ENCODE data around the gene SLC37A1.

Gene SLC37A1

GRCh38 chr21:42548687-42549406 lies 35.2 kb downstream of the SLC37A1 start:
- H3K4me3 Mint-ChIP-seq, result no peak overlapping the region
- H3K4me1 Mint-ChIP-seq, result peaks cover 21% of the 10 kb centered on the region
- TF ChIP-seq, protein P1, sequence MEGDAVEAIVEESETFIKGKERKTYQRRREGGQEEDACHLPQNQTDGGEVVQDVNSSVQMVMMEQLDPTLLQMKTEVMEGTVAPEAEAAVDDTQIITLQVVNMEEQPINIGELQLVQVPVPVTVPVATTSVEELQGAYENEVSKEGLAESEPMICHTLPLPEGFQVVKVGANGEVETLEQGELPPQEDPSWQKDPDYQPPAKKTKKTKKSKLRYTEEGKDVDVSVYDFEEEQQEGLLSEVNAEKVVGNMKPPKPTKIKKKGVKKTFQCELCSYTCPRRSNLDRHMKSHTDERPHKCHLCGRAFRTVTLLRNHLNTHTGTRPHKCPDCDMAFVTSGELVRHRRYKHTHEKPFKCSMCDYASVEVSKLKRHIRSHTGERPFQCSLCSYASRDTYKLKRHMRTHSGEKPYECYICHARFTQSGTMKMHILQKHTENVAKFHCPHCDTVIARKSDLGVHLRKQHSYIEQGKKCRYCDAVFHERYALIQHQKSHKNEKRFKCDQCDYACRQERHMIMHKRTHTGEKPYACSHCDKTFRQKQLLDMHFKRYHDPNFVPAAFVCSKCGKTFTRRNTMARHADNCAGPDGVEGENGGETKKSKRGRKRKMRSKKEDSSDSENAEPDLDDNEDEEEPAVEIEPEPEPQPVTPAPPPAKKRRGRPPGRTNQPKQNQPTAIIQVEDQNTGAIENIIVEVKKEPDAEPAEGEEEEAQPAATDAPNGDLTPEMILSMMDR (IDR thresholded peaks at IDR 0.05), result no peak
- H3K27me3 Mint-ChIP-seq (ENCODE audit: low read depth, poor library complexity), result peaks cover 17% of the 10 kb centered on the region
- H3K27ac Mint-ChIP-seq, result no peak overlapping the region
- peaks cover 16% of the 10 kb centered on the region for H3K36me3 Mint-ChIP-seq (ENCODE audit: low read depth)
- peaks cover 14% of the 10 kb centered on the region for H3K9me3 Mint-ChIP-seq
- no peak for DNase-seq

GRCh38 chr21:42550817-42551216 lies 37.2 kb downstream of the SLC37A1 start:
- Mint-ChIP-seq H3K27me3 (ENCODE audit: low read depth, poor library complexity) (peaks cover 17% of the 10 kb centered on the region), H3K27ac (no peak overlapping the region), H3K4me1 (peaks cover 21% of the 10 kb centered on the region), H3K36me3 (ENCODE audit: low read depth) (peaks cover 16% of the 10 kb centered on the region), H3K4me3 (no peak overlapping the region), H3K9me3 (peaks cover 14% of the 10 kb centered on the region)
- TF ChIP-seq, protein P1 (IDR thresholded peaks at IDR 0.05), result no peak
- no peak for DNase-seq

DNA sequence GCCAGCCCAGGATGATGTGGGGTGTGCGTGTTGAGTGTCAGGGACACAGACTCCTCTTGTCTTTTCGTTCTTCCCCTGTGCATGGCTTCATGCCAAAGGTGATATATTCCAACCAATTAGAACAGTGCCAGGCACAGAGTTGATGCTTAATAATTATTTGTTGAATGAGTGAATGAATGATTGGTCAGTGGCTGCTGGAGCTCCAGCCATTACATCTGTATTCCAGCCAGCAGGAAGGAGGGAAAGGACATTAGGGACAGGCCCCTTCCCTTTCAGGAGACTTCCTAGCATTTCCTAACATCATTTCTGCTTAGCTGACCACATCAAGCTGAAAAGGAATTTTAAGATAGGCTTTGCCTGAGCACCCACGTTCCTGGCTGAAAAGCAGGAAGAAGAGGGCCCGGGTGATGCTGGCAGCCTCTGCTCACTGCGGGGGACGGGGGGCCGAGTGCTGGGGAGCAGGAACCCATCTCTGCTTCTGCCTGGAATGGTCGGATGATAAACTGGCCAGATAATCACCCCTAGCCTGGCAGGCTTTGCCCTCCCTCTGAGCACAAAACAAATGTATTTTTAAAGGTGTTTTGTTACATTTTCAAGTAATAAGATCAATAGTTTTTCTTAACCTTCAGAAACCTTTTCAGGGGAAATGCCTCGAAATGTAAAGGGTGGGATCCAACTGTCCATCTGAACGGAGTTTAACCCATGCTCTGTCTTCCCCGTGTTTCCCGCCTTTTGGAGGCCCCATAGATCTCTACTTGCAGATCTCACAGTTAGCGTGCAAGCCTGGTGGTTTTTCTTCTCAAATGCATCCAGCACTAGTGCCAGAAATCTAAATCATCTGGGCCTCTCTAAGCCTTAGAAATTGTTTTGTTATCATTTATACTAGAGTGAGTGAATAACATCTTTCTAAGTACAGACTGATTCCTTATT lies 39.0 kb downstream of the SLC37A1 start:
- Mint-ChIP-seq H3K9me3 (peaks cover 14% of the 10 kb centered on the region), H3K4me3 (no peak overlapping the region)

GRCh38 chr21:42553435-42553834 lies 39.8 kb downstream of the SLC37A1 start:
- Mint-ChIP-seq H3K4me3 (no peak overlapping the region), H3K4me1 (peaks cover 38% of the 10 kb centered on the region), H3K27me3 (ENCODE audit: low read depth, poor library complexity) (peaks cover 15% of the 10 kb centered on the region), H3K36me3 (ENCODE audit: low read depth) (peaks cover 12% of the 10 kb centered on the region), H3K27ac (no peak overlapping the region), H3K9me3 (peaks cover 14% of the 10 kb centered on the region)
- TF ChIP-seq, protein P1 (IDR thresholded peaks at IDR 0.05), result no peak
- DNase-seq, result no peak

More for the DNA sequence above, 39.0 kb downstream of the SLC37A1 start:
- H3K36me3 Mint-ChIP-seq (ENCODE audit: low read depth), result peaks cover 16% of the 10 kb centered on the region
- DNase-seq, result no peak
- H3K27me3 Mint-ChIP-seq (ENCODE audit: low read depth, poor library complexity), result peaks cover 17% of the 10 kb centered on the region
- TF ChIP-seq, protein P1 (IDR thresholded peaks at IDR 0.05), result no peak
- no peak overlapping the region for H3K27ac Mint-ChIP-seq
- H3K4me1 Mint-ChIP-seq, result peaks cover 38% of the 10 kb centered on the region

- Mint-ChIP-seq H3K36me3 (ENCODE audit: low read depth) (peaks cover 9% of the 10 kb centered on the region), H3K9me3 (peaks cover 14% of the 10 kb centered on the region), H3K27me3 (ENCODE audit: low read depth, poor library complexity) (peaks cover 13% of the 10 kb centered on the region), H3K4me1 (peaks cover 42% of the 10 kb centered on the region), H3K27ac (peak overlapping the region; percentile 58), H3K4me3 (no peak overlapping the region)
- TF ChIP-seq, protein P1 (IDR thresholded peaks at IDR 0.05), result no peak
- no peak for DNase-seq
These were observed 40.8 kb downstream of the SLC37A1 start for GRCh38 chr21:42554251-42554961.
